ENCODE measurements around the gene G0S2. TPM values are rescaled to one million over a fixed set of nuclear protein-coding genes. Genes with fewer than 3 reads are reported as not detected.
A peak's percentile ranks its signal among the peaks of the same experiment; 100 is the strongest.

Gene G0S2
- polyA plus RNA-seq, 1 donor (not counting 4 experiments of a cell fraction or from before 2014, with no cell fraction given), result 46.2 TPM

- no peaks in the 10 kb centered on the region for H3K9me1 ChIP-seq (ENCODE audit: control insufficient read depth, extremely low read depth, insufficient read depth, low read length)
- peak overlapping the region; percentile 100 for H3K27ac ChIP-seq (ENCODE audit: control insufficient read depth, insufficient read depth, low read length)
- H3K9ac ChIP-seq (ENCODE audit: control insufficient read depth, extremely low read depth, insufficient read depth, low read length), result peak overlapping the region; percentile 99
- H3K9me3 ChIP-seq (ENCODE audit: control insufficient read depth, low read depth, low read length), result no peaks in the 10 kb centered on the region
- dilution Hi-C loops (cut with MboI; ENCODE audit: extremely low pct_ligation_motif_present, low sequenced_read_pairs), result no loop called here
- peaks cover 15% of the 10 kb centered on the region for H3K79me2 ChIP-seq (ENCODE audit: control insufficient read depth, insufficient read depth, low read length)
- H4K20me1 ChIP-seq (ENCODE audit: control insufficient read depth, extremely low read depth, insufficient read depth, low read length), result no peaks in the 10 kb centered on the region
- H3K4me1 ChIP-seq (ENCODE audit: control insufficient read depth, extremely low read depth, insufficient read depth, low read length), result peaks cover 68% of the 10 kb centered on the region
- peak overlapping the region; percentile 99 for H3K4me2 ChIP-seq (ENCODE audit: control insufficient read depth, extremely low read depth, insufficient read depth, low read depth, low read length)
- H3K27me3 ChIP-seq (ENCODE audit: control insufficient read depth, extremely low read depth, insufficient read depth, low read length), result no peaks in the 10 kb centered on the region
- FAIRE-seq, result peak; percentile 100
- DNase-seq (ENCODE audit: low read depth, low spot score), result peak; percentile 100
- H3K36me3 ChIP-seq (ENCODE audit: control insufficient read depth in 2 of 2, extremely low read depth in 1 of 2, insufficient read depth in 2 of 2, low read length in 2 of 2), result no peaks in the 10 kb centered on the region
- peak overlapping the region in 2 of 3 experiments; percentile 29 to 43 for H3K4me3 ChIP-seq (ENCODE audit: control insufficient read depth in 2 of 3, extremely low read depth in 1 of 3, insufficient read depth in 2 of 3, low read depth in 1 of 3, low read length in 3 of 3)
- no peak overlapping the region for H2AFZ ChIP-seq (ENCODE audit: control insufficient read depth, low read length)
- TF ChIP-seq, protein P1, sequence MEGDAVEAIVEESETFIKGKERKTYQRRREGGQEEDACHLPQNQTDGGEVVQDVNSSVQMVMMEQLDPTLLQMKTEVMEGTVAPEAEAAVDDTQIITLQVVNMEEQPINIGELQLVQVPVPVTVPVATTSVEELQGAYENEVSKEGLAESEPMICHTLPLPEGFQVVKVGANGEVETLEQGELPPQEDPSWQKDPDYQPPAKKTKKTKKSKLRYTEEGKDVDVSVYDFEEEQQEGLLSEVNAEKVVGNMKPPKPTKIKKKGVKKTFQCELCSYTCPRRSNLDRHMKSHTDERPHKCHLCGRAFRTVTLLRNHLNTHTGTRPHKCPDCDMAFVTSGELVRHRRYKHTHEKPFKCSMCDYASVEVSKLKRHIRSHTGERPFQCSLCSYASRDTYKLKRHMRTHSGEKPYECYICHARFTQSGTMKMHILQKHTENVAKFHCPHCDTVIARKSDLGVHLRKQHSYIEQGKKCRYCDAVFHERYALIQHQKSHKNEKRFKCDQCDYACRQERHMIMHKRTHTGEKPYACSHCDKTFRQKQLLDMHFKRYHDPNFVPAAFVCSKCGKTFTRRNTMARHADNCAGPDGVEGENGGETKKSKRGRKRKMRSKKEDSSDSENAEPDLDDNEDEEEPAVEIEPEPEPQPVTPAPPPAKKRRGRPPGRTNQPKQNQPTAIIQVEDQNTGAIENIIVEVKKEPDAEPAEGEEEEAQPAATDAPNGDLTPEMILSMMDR (optimal IDR thresholded peaks at IDR 0.05 in 1 of 3, IDR thresholded peaks at IDR 0.05 in 1 of 3, conservative IDR thresholded peaks at IDR 0.05 in 1 of 3; ENCODE audit: extremely low read depth in 1 of 3, insufficient read depth in 2 of 3, low read length in 3 of 3), result no peak
- no peak for TF ChIP-seq EZH2 (IDR thresholded peaks at IDR 0.05; ENCODE audit: low read length)
Observed at GRCh38 chr1:209657140-209657879, 17.9 kb upstream of the G0S2 start.

DNA sequence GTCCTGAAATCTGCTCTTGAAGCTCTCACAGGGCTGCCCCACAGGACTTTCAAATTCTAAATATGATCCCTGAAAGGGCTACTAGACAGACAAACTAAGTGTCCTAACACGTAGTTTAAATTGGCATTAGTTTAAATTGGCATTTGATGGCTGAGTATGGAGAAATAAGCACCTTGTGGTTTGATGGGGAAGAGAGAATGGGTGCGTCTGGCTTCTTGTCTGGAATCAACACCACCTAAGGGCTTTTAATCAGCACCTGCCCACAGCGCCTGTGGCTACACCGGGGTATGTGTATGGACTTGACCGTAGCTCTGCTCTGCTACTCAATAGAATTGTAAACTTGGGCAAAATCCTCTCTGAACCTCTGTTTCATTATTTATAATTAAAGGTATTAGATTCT is 17.3 kb upstream of the G0S2 start:
- Histone ChIP-seq H3K9me3 (ENCODE audit: control insufficient read depth, low read depth, low read length) (no peaks in the 10 kb centered on the region), H3K27ac (ENCODE audit: control insufficient read depth, insufficient read depth, low read length) (peak overlapping the region; percentile 100), H3K9me1 (ENCODE audit: control insufficient read depth, extremely low read depth, insufficient read depth, low read length) (no peaks in the 10 kb centered on the region), H2AFZ (ENCODE audit: control insufficient read depth, low read length) (no peak overlapping the region), H4K20me1 (ENCODE audit: control insufficient read depth, extremely low read depth, insufficient read depth, low read length) (no peaks in the 10 kb centered on the region), H3K4me1 (ENCODE audit: control insufficient read depth, extremely low read depth, insufficient read depth, low read length) (peaks cover 68% of the 10 kb centered on the region), H3K79me2 (ENCODE audit: control insufficient read depth, insufficient read depth, low read length) (peaks cover 10% of the 10 kb centered on the region), H3K36me3 (ENCODE audit: control insufficient read depth in 2 of 2, extremely low read depth in 1 of 2, insufficient read depth in 2 of 2, low read length in 2 of 2) (no peaks in the 10 kb centered on the region), H3K4me2 (ENCODE audit: control insufficient read depth, extremely low read depth, insufficient read depth, low read depth, low read length) (peak overlapping the region; percentile 99), H3K4me3 (ENCODE audit: control insufficient read depth in 2 of 3, extremely low read depth in 1 of 3, insufficient read depth in 2 of 3, low read depth in 1 of 3, low read length in 3 of 3) (peak overlapping the region in 2 of 3 experiments; percentile 29 to 43), H3K9ac (ENCODE audit: control insufficient read depth, extremely low read depth, insufficient read depth, low read length) (peak overlapping the region; percentile 99), H3K27me3 (ENCODE audit: control insufficient read depth, extremely low read depth, insufficient read depth, low read length) (no peaks in the 10 kb centered on the region)
- dilution Hi-C loops (cut with MboI; ENCODE audit: extremely low pct_ligation_motif_present, low sequenced_read_pairs), result no loop called here
- DNase-seq (ENCODE audit: low read depth, low spot score) (peak; percentile 86), FAIRE-seq (peak; percentile 90)
- TF ChIP-seq, protein P1 (optimal IDR thresholded peaks at IDR 0.05 in 1 of 3, IDR thresholded peaks at IDR 0.05 in 1 of 3, conservative IDR thresholded peaks at IDR 0.05 in 1 of 3; ENCODE audit: extremely low read depth in 1 of 3, insufficient read depth in 2 of 3, low read length in 3 of 3), result no peak
- no peak for TF ChIP-seq EZH2 (IDR thresholded peaks at IDR 0.05; ENCODE audit: low read length)
